GM12878 (cell line): ENCODE measurements around the gene STARD5. TPM values are rescaled to one million over a fixed set of nuclear protein-coding genes. Genes with fewer than 3 reads are reported as not detected.
A peak's percentile ranks its signal among the peaks of the same experiment; 100 is the strongest.

ENCODE experiments used
- BCLAF1 ChIP-seq: fragments of 450-650 bp; IDR thresholded peaks from 2 replicates; pipeline ENCODE4 v1.6.1; 2017; ENCODE audit warnings: antibody characterized with exemption, mild to moderate bottlenecking, moderate library complexity
- HDAC2 ChIP-seq: fragments of 200-600 bp; sonication (generic); IDR thresholded peaks from 2 replicates; pipeline ENCODE4 v1.6.1; 2017
- PAX5 ChIP-seq: IDR thresholded peaks from 2 replicates; pipeline ENCODE4 v1.6.1; 2011; ENCODE audit warnings: low read depth, low read length, borderline replicate concordance
- SMC3 ChIP-seq: IDR thresholded peaks from 2 replicates; pipeline ENCODE4 v1.6.1; 2011; ENCODE audit warnings: low read length, improper control_type of control experiment, borderline replicate concordance
- TBL1XR1 ChIP-seq: IDR thresholded peaks from 2 replicates; pipeline ENCODE4 v1.6.1; 2012; ENCODE audit warnings: low read depth, low read length, improper control_type of control experiment
- ZBED1 ChIP-seq: IDR thresholded peaks from 2 replicates; pipeline ENCODE4 v1.6.1; 2016; ENCODE audit warnings: borderline replicate concordance
- ZNF687 ChIP-seq: fragments of 450-650 bp; IDR thresholded peaks from 2 replicates; pipeline ENCODE4 v1.6.1; 2017; ENCODE audit warnings: mild to moderate bottlenecking, moderate library complexity
- polyA plus RNA-seq, 11 experiments: library from polyadenylated mRNA; depleted of rRNA in 4 of 11; unstranded in 6 of 11; stranded (reverse) in 5 of 11; fragments of >200 nt; fragmentation: Nextera tagmentation in 4 of 11; fragmentation: Illumina TruSeq in 1 of 11; extraction: Ambion mirVana in 4 of 11; extraction: Trizol in 1 of 11; gene quantifications; 1 replicate in 1 of 11; 2 replicates in 10 of 11; pipeline versions ENCODE4 v1.2.1 to v1.2.3, GENCODE V29; 2011 to 2016; ENCODE audit warnings: inconsistent platforms in 2 of 11, missing spikeins in 2 of 11, low read depth in 1 of 11
- total RNA-seq, 4 experiments: library from RNA; depleted of rRNA in 3 of 4; stranded (reverse); fragments of >200 nt in 3 of 4; fragmentation: Illumina TruSeq in 1 of 4; extraction: Trizol in 1 of 4; gene quantifications; 2 replicates each; pipeline versions ENCODE4 v1.2.1 to v1.2.3, GENCODE V29; 2013 to 2021

Gene STARD5
- total and polyA plus RNA-seq, 10 of the 15 experiments (the other 5 are each of a cell fraction or from before 2014, with no cell fraction given), result 2.3 to 9.4 (median 4.7) TPM

GRCh38 chr15:81298611-81299010 is 25.3 kb downstream of the STARD5 start (continued):
- TF ChIP-seq HDAC2 (no peak), ZNF687 (0 out of 2 replicates have a peak, but pooled peaks have one; percentile 18), ZBED1 (no peak), TBL1XR1 (no peak), PAX5 (no peak), BCLAF1 (no peak), SMC3 (no peak)
